Right lobe of liver (tissue), 6 donors: ENCODE data around the gene SEC14L1. TPM values are rescaled to one million over a fixed set of nuclear protein-coding genes. Genes with fewer than 3 reads are reported as not detected.

Experiments used
- ATAC-seq, 4 donors: fragments of 200-7000 bp; cut with Tn5 transposase; one replicate each; pipeline ENCODE4 v1.9.1; 2020; ENCODE audit warnings: mild to moderate bottlenecking in 4 of 4, moderate library complexity in 4 of 4
- DNase-seq, 3 donors: peaks; one replicate each; pipeline ENCODE4 v3.0.0-alpha.2; 2020
- H3K27ac ChIP-seq, 3 donors: fragments of 200-600 bp; one replicate each; pipeline ENCODE4 v1.8.0; 2022
- H3K27me3 ChIP-seq, 2 donors: fragments of 200-600 bp; one replicate each; pipeline ENCODE4 v1.8.0; 2022
- H3K36me3 ChIP-seq, 4 donors: fragments of 200-600 bp; sonication (generic) in 1 of 4; one replicate each; pipeline versions ENCODE4 v1.5.1 to v1.8.0; 2017 to 2022; ENCODE audit warnings: control low read depth in 1 of 4
- H3K4me1 ChIP-seq, 4 donors: fragments of 200-600 bp; sonication (generic) in 1 of 4; one replicate each; pipeline versions ENCODE4 v1.5.1 to v1.8.0; 2017 to 2022; ENCODE audit warnings: control low read depth in 1 of 4
- H3K4me3 ChIP-seq, 3 donors: fragments of 200-600 bp; one replicate each; pipeline ENCODE4 v1.8.0; 2022
- H3K9me3 ChIP-seq, 4 donors: fragments of 200-600 bp; sonication (generic) in 1 of 4; one replicate each; pipeline versions ENCODE4 v1.5.1 to v1.8.0; 2017 to 2022; ENCODE audit warnings: control low read depth in 1 of 4
- POLR2A ChIP-seq: fragments of 450-650 bp; IDR thresholded peaks from one replicate; pipeline ENCODE4 v1.6.1; 2017; ENCODE audit warnings: antibody characterized with exemption, mild to moderate bottlenecking
- WGBS: methylation state at CpG from one replicate; pipeline ENCODE4 v1.1.6; 2018; ENCODE audit warnings: low coverage, low lambda C conversion rate; ENCODE audit not compliant: insufficient coverage; ENCODE audit errors: missing lambda C conversion rate; 5-methylcytosine and 5-hydroxymethylcytosine counted together
- intact Hi-C, 2 donors: fragments of 100-400 bp; cut with DNase I; formaldehyde crosslinking; loops; one replicate each; pipeline versions ENCODE4 v1.11.2 to v1.14.1; 2022
- total RNA-seq, 6 experiments: library from RNA; depleted of rRNA in 2 of 6; stranded (reverse); fragments of >200 nt in 2 of 6; fragmentation: NEBNext Ultra II Directional in 3 of 6; extraction: Animal tissue kit (Norgen Biotek cat#: 25700) in 3 of 6; gene quantifications; one replicate each; pipeline versions ENCODE4 v1.1.0 to v1.2.4, GENCODE V29; 2016 to 2023
- TF ChIP-seq, protein P1 (sequence below), 4 donors: fragments of 200-600 bp in 3 of 4; fragments of 450-650 bp in 1 of 4; IDR thresholded peaks; one replicate each; pipeline versions ENCODE4 v1.5.1 to v1.8.0; 2016 to 2022; ENCODE audit warnings: antibody characterized with exemption in 4 of 4, mild to moderate bottlenecking in 2 of 4
- donor health status: DM: no; HTN: yes; CAD: no.
- donor health status: DM: no; HTN: no; CAD: no.
- donor health status: DM: no; HTN: no; CAD: no.
- donor health status: DM: no; HTN: yes; CAD: no.
- donor health status: DM: no; HTN: yes; CAD: no.

Gene SEC14L1
- total RNA-seq, 6 experiments from 2014 or later = 21.5 to 44.4 (median 24.9) TPM

DNA sequence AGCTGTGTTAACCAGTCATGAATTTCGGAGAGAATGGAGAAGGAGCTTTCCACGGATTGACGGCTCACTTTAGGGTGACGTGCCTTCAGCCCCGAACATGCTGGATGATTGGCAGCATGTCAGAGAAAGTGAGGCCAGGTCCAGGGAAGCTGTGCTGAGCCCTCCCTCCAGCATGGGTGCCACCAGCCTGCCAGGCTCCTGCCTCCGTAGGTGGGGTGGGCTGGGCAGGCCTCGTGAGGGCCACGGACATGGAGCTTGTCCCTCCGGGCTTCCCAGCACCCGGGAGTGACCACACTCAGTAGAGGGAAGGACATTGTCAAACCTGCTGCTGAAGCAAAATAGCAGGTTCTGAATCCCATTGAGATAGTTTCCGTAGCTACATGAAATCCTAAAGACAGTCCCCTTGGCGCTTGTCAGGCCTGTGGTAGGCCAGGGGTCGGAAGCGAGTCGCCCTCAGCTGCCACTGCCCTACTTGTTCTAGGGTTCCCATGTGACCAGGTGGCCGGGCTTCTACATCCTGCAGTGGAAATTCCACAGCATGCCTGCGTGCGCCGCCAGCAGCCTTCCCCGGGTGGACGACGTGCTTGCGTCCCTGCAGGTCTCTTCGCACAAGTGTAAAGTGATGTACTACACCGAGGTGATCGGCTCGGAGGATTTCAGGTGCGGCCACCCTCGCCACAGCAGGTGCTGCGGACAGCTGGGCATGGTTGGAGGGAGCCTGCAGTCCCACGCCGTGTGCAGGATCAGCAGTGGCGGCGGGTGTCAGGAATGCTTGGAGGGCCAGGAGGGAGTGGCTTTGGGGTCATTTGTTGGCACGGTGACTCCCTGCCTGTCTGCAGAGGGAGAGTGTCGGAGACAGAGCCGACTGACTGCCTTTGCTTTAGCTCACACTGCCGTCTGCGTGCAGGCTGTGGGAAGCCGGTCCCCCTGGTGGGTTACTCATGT, 72.3 kb downstream of the SEC14L1 start:
- H3K9me3 ChIP-seq = no peaks in the 10 kb centered on the region
- no peaks in the 10 kb centered on the region for H3K27me3 ChIP-seq
- H3K36me3 ChIP-seq = peaks cover 5 to 62% (median 25%) of the 10 kb centered on the region in 4 donors
- intact Hi-C loops = loop anchor here in 1 of 2 donors (10.0 kb wide), 1 partner anchor 118 kb away; no protein-coding TSS in a partner anchor
- 100% methylated on average over 3 of the region's 40 CpGs for WGBS
- TF ChIP-seq, protein P1, sequence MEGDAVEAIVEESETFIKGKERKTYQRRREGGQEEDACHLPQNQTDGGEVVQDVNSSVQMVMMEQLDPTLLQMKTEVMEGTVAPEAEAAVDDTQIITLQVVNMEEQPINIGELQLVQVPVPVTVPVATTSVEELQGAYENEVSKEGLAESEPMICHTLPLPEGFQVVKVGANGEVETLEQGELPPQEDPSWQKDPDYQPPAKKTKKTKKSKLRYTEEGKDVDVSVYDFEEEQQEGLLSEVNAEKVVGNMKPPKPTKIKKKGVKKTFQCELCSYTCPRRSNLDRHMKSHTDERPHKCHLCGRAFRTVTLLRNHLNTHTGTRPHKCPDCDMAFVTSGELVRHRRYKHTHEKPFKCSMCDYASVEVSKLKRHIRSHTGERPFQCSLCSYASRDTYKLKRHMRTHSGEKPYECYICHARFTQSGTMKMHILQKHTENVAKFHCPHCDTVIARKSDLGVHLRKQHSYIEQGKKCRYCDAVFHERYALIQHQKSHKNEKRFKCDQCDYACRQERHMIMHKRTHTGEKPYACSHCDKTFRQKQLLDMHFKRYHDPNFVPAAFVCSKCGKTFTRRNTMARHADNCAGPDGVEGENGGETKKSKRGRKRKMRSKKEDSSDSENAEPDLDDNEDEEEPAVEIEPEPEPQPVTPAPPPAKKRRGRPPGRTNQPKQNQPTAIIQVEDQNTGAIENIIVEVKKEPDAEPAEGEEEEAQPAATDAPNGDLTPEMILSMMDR (IDR thresholded peaks at IDR 0.05) = no peak
- TF ChIP-seq POLR2A = no peak
- ATAC-seq (peak in 1 of 4 donors; percentile 4), DNase-seq (no peak)
- no peak overlapping the region for H3K27ac ChIP-seq
- no peaks in the 10 kb centered on the region for H3K4me1 ChIP-seq
- no peak overlapping the region for H3K4me3 ChIP-seq

DNA sequence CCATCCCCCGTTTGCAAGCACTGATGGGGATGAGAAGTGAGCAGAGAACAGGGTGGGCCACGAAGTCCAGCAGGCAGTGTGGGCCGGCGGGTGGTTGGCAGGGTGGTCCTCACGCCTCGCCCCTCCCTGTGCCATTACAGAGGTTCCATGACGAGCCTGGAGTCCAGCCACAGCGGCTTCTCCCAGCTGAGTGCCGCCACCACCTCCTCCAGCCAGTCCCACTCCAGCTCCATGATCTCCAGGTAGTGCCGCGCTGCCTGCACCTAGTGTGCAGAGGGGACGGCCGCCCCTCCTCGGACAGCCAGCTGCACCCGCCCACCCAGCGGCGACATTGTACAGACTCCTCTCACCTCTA, 73.0 kb downstream of the SEC14L1 start:
- Histone ChIP-seq H3K4me3 (no peak overlapping the region), H3K4me1 (no peaks in the 10 kb centered on the region), H3K27me3 (no peaks in the 10 kb centered on the region), H3K36me3 (peaks cover 5 to 60% (median 25%) of the 10 kb centered on the region in 4 donors), H3K9me3 (no peaks in the 10 kb centered on the region), H3K27ac (no peak overlapping the region)
- intact Hi-C loops = loop anchor here in 1 of 2 donors (10.0 kb wide), 1 partner anchor 119 kb away; no protein-coding TSS in a partner anchor
- TF ChIP-seq, protein P1 (IDR thresholded peaks at IDR 0.05) = no peak
- TF ChIP-seq POLR2A = no peak
- DNase-seq (no peak), ATAC-seq (no peak)
- WGBS = 90% methylated on average over 6 of the region's 17 CpGs

DNA sequence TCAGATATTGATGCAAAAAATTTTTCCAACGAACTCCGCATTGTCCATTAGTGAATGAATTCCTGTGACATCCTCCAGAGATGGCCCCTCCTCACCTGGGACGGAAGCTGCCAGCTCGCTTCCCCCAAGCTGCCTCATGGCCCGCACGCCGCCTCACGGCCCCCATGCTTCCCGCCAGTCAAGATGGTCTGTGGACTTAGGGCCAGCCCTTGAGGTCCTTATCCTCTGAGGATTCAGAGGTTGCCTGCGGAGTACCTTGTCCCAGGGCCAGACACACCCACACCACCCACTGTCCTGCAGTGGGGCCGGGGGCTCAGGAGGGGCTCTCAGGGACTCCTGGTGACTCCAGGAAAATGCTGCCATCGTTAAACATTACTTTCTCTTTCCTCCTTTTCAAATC, 73.6 kb downstream of the SEC14L1 start:
- no peaks in the 10 kb centered on the region for H3K27me3 ChIP-seq
- WGBS = 80% methylated on average over 4 of the region's 12 CpGs
- intact Hi-C loops = loop anchor here in 1 of 2 donors (10.0 kb wide), 1 partner anchor 120 kb away; no protein-coding TSS in a partner anchor
- peaks cover 5 to 54% (median 24%) of the 10 kb centered on the region in 4 donors for H3K36me3 ChIP-seq
- H3K4me1 ChIP-seq = no peaks in the 10 kb centered on the region
- no peaks in the 10 kb centered on the region for H3K9me3 ChIP-seq
- ATAC-seq = no peak
- no peak for TF ChIP-seq POLR2A
- TF ChIP-seq, protein P1 (IDR thresholded peaks at IDR 0.05) = no peak
- H3K27ac ChIP-seq = no peak overlapping the region
- no peak overlapping the region for H3K4me3 ChIP-seq
- DNase-seq = no peak

DNA sequence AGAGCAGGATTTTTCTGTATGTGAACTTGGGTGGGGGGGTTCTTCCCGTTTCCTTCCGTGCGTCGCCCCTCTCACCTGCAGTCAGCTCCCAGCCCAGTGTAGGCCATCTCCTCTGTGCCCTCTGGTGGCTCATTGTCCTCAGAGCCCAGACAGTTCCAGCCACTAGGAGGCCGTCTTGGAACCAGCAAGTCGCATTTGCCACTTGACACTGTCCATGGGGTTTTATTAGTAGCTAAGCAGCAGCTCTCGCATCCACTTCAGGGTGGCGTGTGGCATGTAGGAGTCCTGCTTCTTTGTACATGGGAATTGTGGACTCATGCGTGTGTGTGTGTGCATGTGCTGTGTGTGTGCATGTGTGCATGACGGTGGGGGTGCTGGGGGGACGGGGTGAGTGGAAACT, 74.0 kb downstream of the SEC14L1 start:
- H3K4me1 ChIP-seq = no peaks in the 10 kb centered on the region
- no peaks in the 10 kb centered on the region for H3K27me3 ChIP-seq
- no peaks in the 10 kb centered on the region for H3K9me3 ChIP-seq
- no peak overlapping the region for H3K4me3 ChIP-seq
- TF ChIP-seq, protein P1 (IDR thresholded peaks at IDR 0.05) = peak; percentile 34 to 41 (median 39)
- no peak for TF ChIP-seq POLR2A
- ATAC-seq (peak; percentile 47 to 62 (median 60)), DNase-seq (no peak)
- intact Hi-C loops = loop anchor here in 1 of 2 donors (10.0 kb wide), 1 partner anchor 120 kb away; no protein-coding TSS in a partner anchor
- 57% methylated on average over 7 of the region's 11 CpGs for WGBS
- H3K27ac ChIP-seq = no peak overlapping the region
- peaks cover 5 to 50% (median 22%) of the 10 kb centered on the region in 4 donors for H3K36me3 ChIP-seq
